ENCODE results near the gene TMEM186.
"Not testable (repeated sequence)": the region's sequence is repeated elsewhere in the genome, so short reads cannot be mapped to it uniquely, and the experiment has no call there.

Gene TMEM186

DNA sequence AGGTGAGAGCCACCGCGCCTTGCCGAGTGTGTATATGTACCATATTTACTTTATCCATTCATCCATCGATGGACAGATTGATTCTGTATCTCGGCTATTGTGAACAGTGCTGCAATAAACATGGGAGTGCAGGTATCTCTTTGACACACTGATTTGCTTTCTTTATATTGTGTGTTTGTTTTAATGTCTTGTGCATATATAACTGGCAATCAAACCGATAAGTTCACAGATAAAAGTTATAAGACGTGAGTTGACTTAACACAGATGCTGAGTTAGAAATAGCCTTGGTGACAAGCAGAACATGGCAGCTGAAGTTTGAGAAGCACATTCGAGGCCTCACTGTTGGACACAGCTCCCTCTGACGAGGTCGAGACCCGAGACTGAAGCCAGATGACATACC lies 23.2 kb downstream of the TMEM186 start:
- no peak for DNase-seq (ENCODE audit: low read depth)

DNA sequence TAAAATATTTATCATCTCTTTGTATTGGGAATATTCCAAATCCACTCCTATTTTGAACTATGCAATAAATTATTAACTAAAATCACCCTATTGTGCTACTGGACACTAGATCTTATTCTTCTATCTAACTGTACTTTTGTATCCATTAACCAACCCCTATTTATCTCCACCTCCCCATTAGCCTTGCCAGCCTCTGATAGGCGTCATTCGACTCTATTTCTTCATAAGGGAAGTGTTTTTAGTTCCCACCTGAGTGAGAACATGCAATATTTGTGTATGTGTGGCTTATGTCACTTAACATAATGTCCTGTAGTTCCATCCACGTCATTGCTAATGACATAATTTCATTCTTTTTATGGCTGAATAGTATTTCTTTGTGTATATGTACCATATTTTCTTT lies 23.9 kb downstream of the TMEM186 start:
- DNase-seq (ENCODE audit: low read depth) = no peak

DNA sequence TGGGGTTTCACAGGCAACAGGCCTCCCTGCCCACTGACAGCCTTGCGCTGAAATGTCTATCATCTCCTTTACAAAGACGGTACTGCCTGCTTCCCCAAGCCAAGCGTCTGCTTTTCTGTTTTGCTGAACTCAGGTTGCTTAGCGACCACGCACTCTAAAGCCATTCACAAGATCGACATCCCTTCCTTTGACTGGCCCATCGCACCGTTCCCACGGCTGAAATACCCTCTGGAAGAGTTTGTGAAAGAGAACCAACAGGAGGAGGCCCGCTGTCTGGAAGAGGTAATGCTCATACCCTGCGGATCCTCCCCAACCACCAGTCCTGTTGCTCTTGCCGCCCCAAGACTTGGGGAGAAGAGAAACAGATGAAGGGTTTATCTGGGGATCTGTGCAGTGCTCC lies 28.7 kb downstream of the TMEM186 start:
- no peak for DNase-seq (ENCODE audit: low read depth)

- no peak for DNase-seq (ENCODE audit: low read depth)
Observed at GRCh38 chr16:8768283-8768682, 29.2 kb downstream of the TMEM186 start.

DNA sequence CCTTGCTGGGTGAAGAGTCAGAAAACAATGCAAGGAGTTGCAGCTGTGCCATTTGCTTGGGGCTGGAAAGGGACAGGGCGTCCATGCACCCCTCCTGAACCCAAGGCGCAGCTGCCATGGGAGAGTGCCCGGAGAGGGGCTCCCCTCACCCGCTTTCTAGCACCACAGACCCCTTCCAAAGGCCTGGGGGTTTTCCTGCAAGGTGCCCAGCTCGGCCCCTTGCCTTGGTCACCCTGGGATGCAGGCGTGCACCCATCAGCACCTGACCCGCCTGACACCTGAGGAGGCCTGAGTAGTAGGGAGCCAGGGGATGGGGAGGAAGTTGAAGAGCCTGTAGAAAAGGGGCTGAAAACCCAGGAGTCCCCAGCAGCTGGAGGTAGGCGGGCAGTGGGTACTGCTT lies 30.3 kb downstream of the TMEM186 start:
- no peak for DNase-seq (ENCODE audit: low read depth)

DNA sequence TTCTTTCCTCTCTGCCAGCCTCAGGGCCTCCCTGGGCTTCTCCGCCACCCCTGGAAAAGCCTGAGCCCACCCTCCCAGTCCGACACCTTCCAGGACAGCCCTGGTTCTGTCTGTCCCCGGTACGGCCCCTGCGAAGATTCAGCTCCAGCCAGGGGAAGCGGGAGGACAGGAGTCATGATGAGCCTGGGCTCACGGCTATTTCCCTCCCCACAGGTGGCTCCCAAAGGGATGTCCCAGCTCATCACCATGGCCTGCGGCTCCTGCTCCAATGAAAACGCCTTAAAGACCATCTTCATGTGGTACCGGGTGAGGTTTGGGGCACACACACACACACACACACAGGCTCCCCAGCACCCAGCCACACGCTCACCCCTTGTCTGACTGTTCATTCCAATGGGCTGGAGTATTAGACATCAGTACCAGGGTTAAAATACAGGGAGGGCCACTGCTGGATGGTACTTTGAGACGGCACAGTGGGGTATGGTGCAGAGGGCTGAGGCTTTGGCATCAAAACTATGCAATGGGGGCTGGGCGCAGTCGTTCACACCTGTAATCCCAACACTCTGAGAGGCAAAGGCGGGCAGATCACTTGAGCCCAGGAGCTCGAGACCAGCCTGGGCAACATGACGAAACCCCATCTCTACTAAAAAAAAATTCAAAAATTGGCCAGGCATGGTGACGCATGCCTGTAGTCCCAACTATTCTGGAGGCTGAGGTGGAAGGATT lies 32.8 kb downstream of the TMEM186 start:
- no peak for DNase-seq (ENCODE audit: low read depth)

GRCh38 chr16:8763899-8764298 lies 33.5 kb downstream of the TMEM186 start:
- DNase-seq (ENCODE audit: low read depth) = no peak

GRCh38 chr16:8763083-8763482 lies 34.4 kb downstream of the TMEM186 start:
- no peak for DNase-seq (ENCODE audit: low read depth)

- no peak for DNase-seq (ENCODE audit: low read depth)
Observed at GRCh38 chr16:8762254-8762653, 35.2 kb downstream of the TMEM186 start.

DNA sequence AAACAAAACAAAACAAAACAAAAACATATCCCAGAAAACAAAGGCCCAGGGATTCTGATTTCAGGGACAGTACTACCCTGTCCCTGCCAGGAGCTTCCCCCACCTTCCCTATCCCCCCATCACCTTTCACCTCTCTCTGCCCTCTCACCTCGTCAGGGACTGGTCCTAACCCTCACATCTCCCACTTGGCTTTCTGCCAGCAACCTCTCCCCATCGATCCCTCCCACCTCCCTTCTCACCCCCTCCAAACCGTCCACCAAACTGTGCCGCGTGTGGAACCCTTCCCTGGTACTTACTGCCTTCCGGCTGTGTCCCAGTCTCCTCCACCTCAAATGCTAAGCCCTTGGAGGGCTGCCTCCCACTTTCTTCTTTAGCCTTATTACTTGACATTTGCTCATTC lies 36.4 kb downstream of the TMEM186 start:
- DNase-seq (ENCODE audit: low read depth) = no peak

DNA sequence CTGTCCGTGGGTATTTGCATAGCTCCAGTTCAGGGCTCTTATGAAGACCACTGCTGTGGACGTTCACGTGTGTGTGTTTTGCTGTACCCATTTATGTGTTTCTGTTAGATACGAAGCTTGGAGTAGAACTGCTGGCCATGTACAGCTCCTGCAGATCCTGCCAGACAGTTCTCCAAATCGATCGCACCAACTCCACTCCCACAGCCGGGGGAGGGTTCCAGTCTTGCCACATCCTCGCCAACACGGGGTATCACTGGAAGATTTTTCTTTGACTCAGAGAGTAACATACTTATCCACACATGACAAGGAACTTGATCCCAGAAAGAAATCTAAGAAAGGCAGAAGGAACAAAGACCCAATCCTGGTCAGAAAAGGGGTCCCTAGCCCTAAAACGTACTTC lies 37.4 kb downstream of the TMEM186 start:
- DNase-seq (ENCODE audit: low read depth) = no peak

- DNase-seq (ENCODE audit: low read depth) = no peak
Observed at GRCh38 chr16:8758022-8758421, 39.4 kb downstream of the TMEM186 start.

GRCh38 chr16:8756755-8757154 lies 40.7 kb downstream of the TMEM186 start:
- DNase-seq (ENCODE audit: low read depth) = no peak

DNA sequence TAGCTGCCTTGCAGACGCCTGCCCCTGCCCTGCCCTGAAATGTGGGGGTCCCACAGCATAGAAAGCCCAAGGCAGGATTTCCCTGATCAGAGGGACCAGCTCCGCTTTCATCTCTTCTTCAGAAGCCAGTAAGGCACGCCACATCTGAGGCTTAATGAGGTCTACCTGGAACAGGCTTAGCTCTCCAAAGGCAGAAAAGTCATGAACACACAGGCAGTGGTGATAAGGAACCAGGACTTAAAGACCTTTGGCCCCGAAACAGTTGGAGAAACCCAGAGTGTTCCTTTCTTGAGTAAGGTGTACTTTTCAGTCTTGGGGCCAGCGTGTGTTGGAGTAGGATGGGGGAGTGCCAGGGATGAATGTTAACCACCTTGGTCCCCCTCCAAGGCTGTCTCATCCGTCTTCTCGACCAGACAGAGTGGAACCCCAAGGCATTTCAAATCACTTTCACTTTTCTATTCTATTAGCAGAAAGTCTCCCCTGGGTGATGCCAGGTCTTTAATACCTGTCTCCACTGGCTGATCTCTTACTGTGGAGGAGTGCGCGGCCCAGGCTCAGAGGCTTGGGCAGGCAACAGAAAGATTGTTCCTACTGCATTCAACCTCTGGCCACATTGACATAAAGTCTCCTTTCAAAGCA lies 43.9 kb downstream of the TMEM186 start:
- no peak for DNase-seq (ENCODE audit: low read depth)

DNA sequence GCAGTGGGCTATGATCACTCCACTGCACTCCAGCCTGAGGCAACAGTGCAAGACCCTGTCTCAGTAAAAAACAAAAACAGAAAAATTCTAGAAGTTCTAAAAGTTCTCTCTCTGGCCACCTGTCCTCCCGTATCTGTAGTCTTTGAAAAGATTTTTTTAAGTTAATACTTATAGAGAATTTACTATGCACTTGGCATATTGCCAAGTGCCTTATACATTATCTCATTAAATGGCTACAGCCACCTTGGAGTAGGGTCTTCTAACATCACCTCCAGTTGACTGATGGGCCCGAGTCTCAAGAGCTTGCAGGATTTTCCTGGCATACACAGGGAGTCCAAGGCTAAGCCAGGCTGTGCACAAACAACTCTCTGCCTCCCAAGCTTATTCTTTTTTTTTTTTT lies 44.7 kb downstream of the TMEM186 start:
- DNase-seq (ENCODE audit: low read depth) = no peak

DNA sequence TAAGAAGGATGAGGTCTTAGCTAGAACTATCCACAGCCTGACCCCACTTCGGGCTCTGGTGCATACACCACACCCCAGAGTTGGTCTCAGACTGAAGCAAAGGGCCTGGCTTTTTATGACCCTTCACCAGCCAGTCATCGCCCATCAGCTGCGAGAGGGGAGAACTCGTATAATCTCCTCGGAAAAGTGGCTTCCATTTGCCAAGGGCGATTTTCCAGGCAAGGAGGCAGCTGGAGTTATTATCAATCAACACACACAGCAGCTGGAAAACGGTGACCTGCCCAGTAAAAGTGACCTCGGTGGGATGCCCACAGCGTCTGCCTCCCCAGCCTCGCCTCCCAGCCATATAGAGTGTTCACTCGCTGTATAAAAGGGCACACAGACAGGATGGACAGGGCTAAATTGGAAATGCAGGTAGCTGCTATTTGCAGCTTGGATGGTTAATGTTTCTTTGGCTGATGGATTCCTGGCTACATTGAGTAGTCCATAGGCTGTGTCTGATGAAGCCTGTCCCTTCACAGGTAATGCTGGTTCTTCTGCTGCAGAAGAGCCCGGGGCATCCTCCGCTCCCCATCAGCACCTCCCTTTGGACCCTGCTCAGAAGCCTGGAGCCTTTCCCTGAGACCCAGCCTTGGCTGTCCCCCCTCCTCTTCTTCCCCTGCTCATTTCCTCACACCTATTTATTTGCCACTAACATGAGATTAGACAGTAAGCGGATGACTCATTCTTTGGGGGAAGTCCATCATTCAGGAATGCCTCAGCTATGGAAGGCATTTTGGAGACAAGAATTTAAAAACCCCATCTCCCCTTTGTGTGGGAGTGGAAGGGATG lies 45.7 kb downstream of the TMEM186 start:
- no peak for DNase-seq (ENCODE audit: low read depth)

GRCh38 chr16:8748944-8749343 lies 48.5 kb downstream of the TMEM186 start:
- DNase-seq (ENCODE audit: low read depth) = not testable (repeated sequence)
